Ectodermal cell (in vitro differentiated cells): ENCODE measurements around the gene IFNG-AS1.

Experiments
- H3K27ac ChIP-seq: 2 replicates; pipeline ENCODE4 v1.7.0; 2013; ENCODE audit warnings: mild to moderate bottlenecking, low read depth, low read length; ENCODE audit not compliant: insufficient read depth, poor library complexity, severe bottlenecking
- H3K27me3 ChIP-seq: 2 replicates; pipeline ENCODE4 v1.7.0; 2013; ENCODE audit warnings: mild to moderate bottlenecking, low read length; ENCODE audit not compliant: insufficient read depth, control insufficient read depth, poor library complexity, severe bottlenecking
- H3K36me3 ChIP-seq: one replicate; pipeline ENCODE4 v1.7.0; 2013; ENCODE audit warnings: low read length; ENCODE audit not compliant: control insufficient read depth, insufficient read depth
- H3K4me1 ChIP-seq: one replicate; pipeline ENCODE4 v1.7.0; 2013; ENCODE audit warnings: low read length; ENCODE audit not compliant: control insufficient read depth, insufficient read depth
- H3K4me3 ChIP-seq: 2 replicates; pipeline ENCODE4 v1.7.0; 2013; ENCODE audit warnings: low read depth, low read length, control low read depth; ENCODE audit not compliant: insufficient read depth
- H3K9me3 ChIP-seq: 2 replicates; pipeline ENCODE4 v1.7.0; 2013; ENCODE audit warnings: mild to moderate bottlenecking, low read length, moderate library complexity; ENCODE audit not compliant: control insufficient read depth
- WGBS, 2 experiments: methylation state at CpG; one replicate each; pipeline ENCODE4 v1.1.7; 2013; ENCODE audit warnings: missing lambda C conversion rate in 2 of 2; 5-methylcytosine and 5-hydroxymethylcytosine counted together

IFNG-AS1 gene

GRCh38 chr12:67966560-67966959, 22.7 kb upstream of the IFNG-AS1 start:
- Histone ChIP-seq H3K4me3 (no peak overlapping the region), H3K9me3 (no peaks in the 10 kb centered on the region), H3K27ac (no peak overlapping the region), H3K27me3 (no peaks in the 10 kb centered on the region), H3K4me1 (no peaks in the 10 kb centered on the region), H3K36me3 (no peaks in the 10 kb centered on the region)
- 81 to 96% methylated on average over 2 of the region's 2 CpGs for WGBS, 2 experiments

- H3K4me3 ChIP-seq = no peak overlapping the region
- no peaks in the 10 kb centered on the region for H3K27me3 ChIP-seq
- no peaks in the 10 kb centered on the region for H3K4me1 ChIP-seq
- no peak overlapping the region for H3K27ac ChIP-seq
- 100% methylated on average over 1 of the region's 2 CpGs for WGBS, 2 experiments
- no peaks in the 10 kb centered on the region for H3K9me3 ChIP-seq
- H3K36me3 ChIP-seq = no peaks in the 10 kb centered on the region
These were observed 20.9 kb upstream of the IFNG-AS1 start for GRCh38 chr12:67968321-67968720.

GRCh38 chr12:67968725-67969124, 20.5 kb upstream of the IFNG-AS1 start:
- no peak overlapping the region for H3K4me3 ChIP-seq
- H3K9me3 ChIP-seq = no peaks in the 10 kb centered on the region
- no peaks in the 10 kb centered on the region for H3K4me1 ChIP-seq
- 88 to 93% methylated on average over 3 to 4 of the region's 4 CpGs for WGBS, 2 experiments
- H3K36me3 ChIP-seq = no peaks in the 10 kb centered on the region
- no peak overlapping the region for H3K27ac ChIP-seq
- H3K27me3 ChIP-seq = no peaks in the 10 kb centered on the region

- H3K27ac ChIP-seq = no peak overlapping the region
These were observed 20.0 kb upstream of the IFNG-AS1 start for GRCh38 chr12:67969134-67969802.

DNA sequence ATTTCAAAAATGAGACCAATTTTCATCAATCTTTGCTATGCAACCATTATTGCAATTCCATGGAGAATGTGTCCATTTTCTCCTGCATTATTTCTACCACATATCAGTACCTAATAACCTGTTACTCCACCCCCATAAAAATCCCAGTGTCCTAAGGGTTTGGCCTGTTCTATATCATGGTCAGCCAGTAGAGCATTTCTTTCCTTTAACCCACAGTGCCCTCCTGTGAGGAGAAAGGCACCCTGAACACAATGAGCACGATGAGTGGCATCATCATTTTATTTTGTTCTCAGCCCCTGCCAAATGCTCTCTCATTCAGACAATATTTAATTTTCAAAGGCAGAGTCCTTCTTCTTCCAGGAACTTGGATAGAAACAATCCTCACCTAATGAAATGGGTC, 11.6 kb upstream of the IFNG-AS1 start:
- WGBS, 2 experiments = 94 to 95% methylated on average over 1 of the region's 1 CpG
- H3K9me3 ChIP-seq = no peaks in the 10 kb centered on the region
- no peak overlapping the region for H3K27ac ChIP-seq
- no peaks in the 10 kb centered on the region for H3K4me1 ChIP-seq
- no peaks in the 10 kb centered on the region for H3K36me3 ChIP-seq
- H3K27me3 ChIP-seq = no peaks in the 10 kb centered on the region
- H3K4me3 ChIP-seq = no peak overlapping the region

More at GRCh38 chr12:67969134-67969802, 20.0 kb upstream of the IFNG-AS1 start:
- Histone ChIP-seq H3K4me1 (no peaks in the 10 kb centered on the region), H3K36me3 (no peaks in the 10 kb centered on the region), H3K4me3 (no peak overlapping the region), H3K9me3 (no peaks in the 10 kb centered on the region), H3K27me3 (no peaks in the 10 kb centered on the region)
- WGBS, 2 experiments = 82 to 85% methylated on average over 4 of the region's 4 CpGs

DNA sequence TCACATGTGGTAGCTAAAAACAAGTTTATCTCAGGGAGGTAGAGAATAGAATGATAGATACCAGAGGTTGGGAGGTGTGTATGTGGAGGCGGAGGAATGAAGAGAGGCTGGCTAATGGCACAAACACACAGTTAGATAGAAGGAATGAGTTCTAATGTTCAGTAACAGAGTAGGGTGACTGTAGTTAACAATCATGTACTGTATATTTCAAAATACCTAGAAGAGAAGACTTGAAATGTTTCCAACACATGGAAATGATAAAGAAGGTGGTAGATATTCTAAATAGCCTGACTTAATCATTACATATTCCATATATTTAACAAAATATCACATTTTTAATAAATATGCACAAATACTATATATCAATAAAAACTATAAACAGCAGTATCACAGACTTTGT, 8.9 kb upstream of the IFNG-AS1 start:
- WGBS, 2 experiments = 91 to 95% methylated on average over 1 of the region's 1 CpG
- no peaks in the 10 kb centered on the region for H3K4me1 ChIP-seq
- no peaks in the 10 kb centered on the region for H3K36me3 ChIP-seq
- H3K9me3 ChIP-seq = no peaks in the 10 kb centered on the region
- H3K27ac ChIP-seq = no peak overlapping the region
- no peak overlapping the region for H3K4me3 ChIP-seq
- no peaks in the 10 kb centered on the region for H3K27me3 ChIP-seq

DNA sequence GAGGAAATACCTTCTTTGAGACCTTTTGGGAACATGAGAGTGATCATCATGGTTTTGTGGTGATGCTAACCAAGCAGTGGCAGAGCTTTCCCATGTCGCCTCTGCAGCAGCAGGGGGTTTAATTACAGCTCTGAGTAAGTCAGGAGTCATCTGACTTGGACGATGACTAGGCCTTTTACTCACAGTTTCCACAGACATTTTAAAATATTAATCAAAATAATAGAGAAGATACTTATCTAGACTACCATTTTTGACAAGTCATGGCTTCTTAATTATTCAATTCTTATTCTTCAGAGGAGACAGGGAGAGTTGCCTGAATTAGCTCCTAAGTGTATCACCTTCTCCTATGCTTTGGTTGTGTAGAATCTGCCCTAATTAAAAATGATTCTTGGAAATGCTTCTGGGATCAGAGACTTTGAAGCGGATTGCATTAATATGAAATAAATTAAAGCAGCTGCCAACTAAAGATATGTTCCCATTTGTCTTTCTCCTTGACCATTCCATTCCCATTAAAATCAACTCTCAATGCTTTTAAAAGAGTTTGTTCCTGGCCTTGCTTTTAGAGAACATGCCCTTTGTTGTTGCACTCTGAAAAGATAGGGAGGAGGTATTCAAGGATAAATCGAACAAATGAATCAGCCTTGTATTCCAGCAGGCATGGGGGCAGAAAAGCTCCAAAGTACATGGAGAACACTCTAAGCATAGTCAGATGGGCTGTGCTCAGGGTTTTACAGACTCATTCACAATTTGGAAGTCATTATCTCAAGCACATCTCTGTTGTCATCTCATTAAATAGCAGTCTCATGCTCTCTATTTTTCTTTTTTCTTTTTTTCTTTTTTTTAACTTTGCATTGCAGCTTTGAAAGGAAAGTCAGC, 7.7 kb upstream of the IFNG-AS1 start:
- H3K4me1 ChIP-seq = no peaks in the 10 kb centered on the region
- no peaks in the 10 kb centered on the region for H3K36me3 ChIP-seq
- H3K9me3 ChIP-seq = no peaks in the 10 kb centered on the region
- H3K4me3 ChIP-seq = no peak overlapping the region
- H3K27ac ChIP-seq = no peak overlapping the region
- WGBS, 2 experiments = 88% methylated on average over 3 of the region's 4 CpGs
- H3K27me3 ChIP-seq = no peaks in the 10 kb centered on the region

DNA sequence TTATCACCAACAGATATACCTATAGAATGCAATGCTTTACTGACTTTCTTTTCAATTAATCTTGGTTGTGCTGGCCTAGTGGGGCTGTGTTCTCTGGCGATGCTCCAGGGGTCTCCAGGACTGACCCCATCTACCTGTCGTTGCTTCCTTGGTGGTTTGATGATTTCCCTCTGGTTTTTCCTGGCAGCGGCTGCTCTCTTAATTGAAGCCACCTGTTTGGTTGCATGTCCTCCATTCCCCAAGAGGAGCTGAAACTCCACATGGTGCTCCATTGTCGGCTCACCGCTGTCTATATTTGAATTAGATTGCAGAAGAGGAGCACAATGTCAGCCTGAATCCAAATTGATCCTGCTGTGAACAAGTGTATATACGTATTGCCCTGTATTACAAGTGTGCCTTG, 7.1 kb upstream of the IFNG-AS1 start:
- no peak overlapping the region for H3K27ac ChIP-seq
- no peaks in the 10 kb centered on the region for H3K4me1 ChIP-seq
- H3K36me3 ChIP-seq = no peaks in the 10 kb centered on the region
- no peaks in the 10 kb centered on the region for H3K27me3 ChIP-seq
- H3K9me3 ChIP-seq = no peaks in the 10 kb centered on the region
- H3K4me3 ChIP-seq = no peak overlapping the region
- 93 to 94% methylated on average over 6 of the region's 6 CpGs for WGBS, 2 experiments

DNA sequence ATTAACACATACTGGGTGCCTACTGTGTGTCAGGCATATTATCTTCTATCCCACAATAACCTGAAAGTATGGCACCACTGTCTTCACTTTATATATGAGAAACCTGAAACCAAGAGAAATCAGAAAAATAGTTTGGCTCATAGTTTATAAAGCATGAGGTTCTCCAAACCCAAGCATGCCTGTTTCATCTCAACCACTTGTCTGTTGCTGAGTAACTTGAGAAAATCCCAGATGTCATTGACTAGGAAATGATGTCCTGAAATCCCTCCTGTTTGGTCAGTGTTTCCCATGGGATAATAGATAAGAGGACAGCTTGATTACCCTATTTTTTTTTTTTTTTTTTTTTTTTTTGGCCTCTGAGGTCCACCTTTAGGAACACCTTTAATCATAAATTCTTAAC, 2.6 kb upstream of the IFNG-AS1 start:
- Histone ChIP-seq H3K27ac (no peak overlapping the region), H3K9me3 (no peaks in the 10 kb centered on the region), H3K27me3 (no peaks in the 10 kb centered on the region), H3K36me3 (no peaks in the 10 kb centered on the region), H3K4me1 (no peaks in the 10 kb centered on the region), H3K4me3 (no peak overlapping the region)

GRCh38 chr12:67988601-67989021, 636 bp upstream of the IFNG-AS1 start:
- no peak overlapping the region for H3K27ac ChIP-seq
- 83 to 94% methylated on average over 1 of the region's 1 CpG for WGBS, 2 experiments
- H3K4me1 ChIP-seq = no peaks in the 10 kb centered on the region
- no peak overlapping the region for H3K4me3 ChIP-seq
- H3K27me3 ChIP-seq = no peaks in the 10 kb centered on the region
- no peaks in the 10 kb centered on the region for H3K36me3 ChIP-seq
- H3K9me3 ChIP-seq = no peaks in the 10 kb centered on the region
